WTC11 (cell line): ENCODE results near the gene PDE6B.

Experiments
- TF ChIP-seq, protein P1 (sequence below): sonication (generic); formaldehyde crosslinking; IDR thresholded peaks from 2 replicates; pipeline ENCODE4 v1.8.1; 2022; ENCODE audit warnings: mild to moderate bottlenecking, moderate library complexity, missing genetic modification reagents
- TF ChIP-seq, protein P2 (sequence below): sonication (generic); formaldehyde crosslinking; IDR thresholded peaks from 2 replicates; pipeline ENCODE4 v1.8.0; 2022; ENCODE audit warnings: mild to moderate bottlenecking, missing genetic modification reagents

DNA sequence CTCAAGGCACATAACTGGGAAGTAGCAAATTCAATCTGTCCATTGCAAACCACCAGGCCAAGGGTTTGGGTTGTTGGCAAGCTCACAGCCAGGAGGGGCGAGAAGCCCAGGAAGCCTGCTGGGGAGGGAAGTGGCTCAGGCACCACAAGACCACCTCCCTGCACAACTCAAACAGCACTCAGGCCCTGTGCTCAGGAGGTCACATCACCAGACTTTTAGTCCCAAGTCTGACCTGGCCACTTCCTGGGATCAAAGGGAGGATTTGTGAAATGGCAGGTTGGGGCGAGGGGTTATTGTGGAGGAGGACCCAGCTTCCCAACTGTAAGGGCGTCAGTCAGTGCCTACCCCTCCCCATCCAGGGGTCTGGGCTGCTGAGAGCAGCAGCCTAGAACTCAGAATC is 46.4 kb downstream of the PDE6B start:
- TF ChIP-seq, protein P1, sequence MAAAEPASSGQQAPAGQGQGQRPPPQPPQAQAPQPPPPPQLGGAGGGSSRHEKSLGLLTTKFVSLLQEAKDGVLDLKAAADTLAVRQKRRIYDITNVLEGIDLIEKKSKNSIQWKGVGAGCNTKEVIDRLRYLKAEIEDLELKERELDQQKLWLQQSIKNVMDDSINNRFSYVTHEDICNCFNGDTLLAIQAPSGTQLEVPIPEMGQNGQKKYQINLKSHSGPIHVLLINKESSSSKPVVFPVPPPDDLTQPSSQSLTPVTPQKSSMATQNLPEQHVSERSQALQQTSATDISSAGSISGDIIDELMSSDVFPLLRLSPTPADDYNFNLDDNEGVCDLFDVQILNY (CRISPR knock-in tag), result no peak
- TF ChIP-seq, protein P2, sequence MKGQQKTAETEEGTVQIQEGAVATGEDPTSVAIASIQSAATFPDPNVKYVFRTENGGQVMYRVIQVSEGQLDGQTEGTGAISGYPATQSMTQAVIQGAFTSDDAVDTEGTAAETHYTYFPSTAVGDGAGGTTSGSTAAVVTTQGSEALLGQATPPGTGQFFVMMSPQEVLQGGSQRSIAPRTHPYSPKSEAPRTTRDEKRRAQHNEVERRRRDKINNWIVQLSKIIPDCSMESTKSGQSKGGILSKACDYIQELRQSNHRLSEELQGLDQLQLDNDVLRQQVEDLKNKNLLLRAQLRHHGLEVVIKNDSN (CRISPR knock-in tag), result no peak
